H9 (cell line): ENCODE results near the gene RBMY1E. TPM values are rescaled to one million over a fixed set of nuclear protein-coding genes. Genes with fewer than 3 reads are reported as not detected.
"Not testable (repeated sequence)": the region's sequence is repeated elsewhere in the genome, so short reads cannot be mapped to it uniquely, and the experiment has no call there.

Experiments used
- DNase-seq: peaks from one replicate; pipeline ENCODE4 v3.0.0-alpha.2; 2017
- H2AFZ ChIP-seq: one replicate; pipeline ENCODE4 v1.6.1; 2013; ENCODE audit warnings: mild to moderate bottlenecking, low read length, control low read depth, moderate library complexity
- H2AK5ac ChIP-seq: 2 replicates; pipeline ENCODE4 v1.6.1; 2013; ENCODE audit warnings: low read length, control low read depth, mixed read lengths; ENCODE audit not compliant: insufficient read length
- H2BK120ac ChIP-seq: one replicate; pipeline ENCODE4 v1.6.1; 2013; ENCODE audit warnings: low read depth, mild to moderate bottlenecking, low read length, control low read depth, inconsistent platforms; ENCODE audit not compliant: poor library complexity, severe bottlenecking
- H2BK12ac ChIP-seq: 2 replicates; pipeline ENCODE4 v1.6.1; 2013; ENCODE audit warnings: low read length, control low read depth, mixed read lengths, low read depth; ENCODE audit not compliant: insufficient read length
- H2BK15ac ChIP-seq: 2 replicates; pipeline ENCODE4 v1.6.1; 2013; ENCODE audit warnings: low read depth, low read length, control low read depth
- H2BK20ac ChIP-seq: one replicate; pipeline ENCODE4 v1.6.1; 2013; ENCODE audit warnings: low read depth, mild to moderate bottlenecking, low read length, control low read depth, inconsistent platforms; ENCODE audit not compliant: poor library complexity, severe bottlenecking
- H2BK5ac ChIP-seq: 2 replicates; pipeline ENCODE4 v1.6.1; 2013; ENCODE audit warnings: low read length, control low read depth, mixed read lengths; ENCODE audit not compliant: insufficient read length
- H3K14ac ChIP-seq: 2 replicates; pipeline ENCODE4 v1.6.1; 2013; ENCODE audit warnings: low read length, control low read depth; ENCODE audit not compliant: insufficient read depth
- H3K18ac ChIP-seq: 2 replicates; pipeline ENCODE4 v1.6.1; 2013; ENCODE audit warnings: low read depth, mild to moderate bottlenecking, mixed read lengths, low read length, control low read depth; ENCODE audit not compliant: insufficient read length
- H3K23ac ChIP-seq: 2 replicates; pipeline ENCODE4 v1.6.1; 2013; ENCODE audit warnings: low read length, control low read depth, mixed read lengths, low read depth; ENCODE audit not compliant: insufficient read length
- H3K23me2 ChIP-seq: 2 replicates; pipeline ENCODE4 v1.6.1; 2013; ENCODE audit warnings: low read depth, mild to moderate bottlenecking, mixed read lengths, low read length, control low read depth; ENCODE audit not compliant: insufficient read length, poor library complexity, severe bottlenecking
- H3K27ac ChIP-seq: 2 replicates; pipeline ENCODE4 v1.5.1; 2013; ENCODE audit warnings: low read length, control low read depth, mixed read lengths, low read depth; ENCODE audit not compliant: insufficient read length
- H3K27me3 ChIP-seq: 2 replicates; pipeline ENCODE4 v1.6.1; 2013; ENCODE audit warnings: low read length, control low read depth, inconsistent platforms; ENCODE audit not compliant: insufficient read depth
- H3K4ac ChIP-seq: 2 replicates; pipeline ENCODE4 v1.6.1; 2013; ENCODE audit warnings: low read depth, mild to moderate bottlenecking, control low read depth, inconsistent platforms, low read length, moderate library complexity
- H3K4me1 ChIP-seq: 2 replicates; pipeline ENCODE4 v1.6.1; 2013; ENCODE audit warnings: low read length, control low read depth, inconsistent platforms; ENCODE audit not compliant: insufficient read depth
- H3K4me2 ChIP-seq: 2 replicates; pipeline ENCODE4 v1.6.1; 2013; ENCODE audit warnings: low read length, control low read depth, mixed read lengths; ENCODE audit not compliant: insufficient read length, insufficient read depth
- H3K56ac ChIP-seq: 2 replicates; pipeline ENCODE4 v1.6.1; 2013; ENCODE audit warnings: low read depth, mild to moderate bottlenecking, mixed read lengths, low read length, control low read depth; ENCODE audit not compliant: insufficient read length
- H3K79me1 ChIP-seq: 2 replicates; pipeline ENCODE4 v1.6.1; 2013; ENCODE audit warnings: low read depth, mild to moderate bottlenecking, moderate library complexity, low read length, control low read depth, inconsistent platforms; ENCODE audit not compliant: insufficient read depth, poor library complexity, severe bottlenecking
- H3K79me2 ChIP-seq: 2 replicates; pipeline ENCODE4 v1.6.1; 2013; ENCODE audit warnings: low read length, control low read depth, inconsistent platforms; ENCODE audit not compliant: insufficient read depth
- H3K9ac ChIP-seq: 2 replicates; pipeline ENCODE4 v1.6.1; 2013; ENCODE audit warnings: low read length, control low read depth, mixed read lengths; ENCODE audit not compliant: insufficient read length; ENCODE audit errors: extremely low read depth
- H3K9me3 ChIP-seq: one replicate; pipeline ENCODE4 v1.6.1; 2013; ENCODE audit warnings: low read depth, low read length, inconsistent platforms; ENCODE audit not compliant: control insufficient read depth
- H3T11ph ChIP-seq: one replicate; pipeline ENCODE4 v1.6.1; 2013; ENCODE audit warnings: mild to moderate bottlenecking, low read length, control low read depth, inconsistent platforms
- H4K20me1 ChIP-seq: one replicate; pipeline ENCODE4 v1.6.1; 2013; ENCODE audit not compliant: control insufficient read depth, insufficient read length, insufficient read depth
- H4K5ac ChIP-seq: 2 replicates; pipeline ENCODE4 v1.6.1; 2013; ENCODE audit warnings: low read depth, mild to moderate bottlenecking, mixed read lengths, low read length, control low read depth; ENCODE audit not compliant: insufficient read length
- H4K8ac ChIP-seq: replicated peaks from 2 replicates; pipeline ENCODE4 v1.6.1; 2013; ENCODE audit warnings: low read length, control low read depth, mixed read lengths, low read depth; ENCODE audit not compliant: insufficient read length
- H4K91ac ChIP-seq: 2 replicates; pipeline ENCODE4 v1.6.1; 2013; ENCODE audit warnings: low read depth, mild to moderate bottlenecking, moderate library complexity, mixed read lengths, low read length, control low read depth; ENCODE audit not compliant: insufficient read length
- H3K27ac Mint-ChIP-seq, 3 experiments: 2 replicates in 2 of 3; 3 replicates in 1 of 3; pipeline ENCODE4 v1.8.0; 2020 to 2021; ENCODE audit warnings: mixed read lengths in 3 of 3, mild to moderate bottlenecking in 1 of 3, moderate library complexity in 1 of 3
- H3K27me3 Mint-ChIP-seq: 2 replicates; pipeline ENCODE4 v1.8.0; 2021; ENCODE audit warnings: low read depth, mild to moderate bottlenecking, moderate library complexity, mixed read lengths
- H3K36me3 Mint-ChIP-seq, 3 experiments: 2 replicates in 2 of 3; 3 replicates in 1 of 3; pipeline ENCODE4 v1.8.0; 2020 to 2021; ENCODE audit warnings: low read depth in 3 of 3, mixed read lengths in 3 of 3; ENCODE audit not compliant: insufficient read depth in 1 of 3
- H3K4me1 Mint-ChIP-seq, 2 experiments: 2 replicates each; pipeline ENCODE4 v1.8.0; 2020; ENCODE audit warnings: mixed read lengths in 2 of 2
- H3K4me3 Mint-ChIP-seq, 2 experiments: 2 replicates in 1 of 2; 3 replicates in 1 of 2; pipeline ENCODE4 v1.8.0; 2020 to 2021; ENCODE audit warnings: mild to moderate bottlenecking in 2 of 2, mixed read lengths in 2 of 2, moderate library complexity in 1 of 2
- H3K9me3 Mint-ChIP-seq, 2 experiments: 2 replicates in 1 of 2; 3 replicates in 1 of 2; pipeline ENCODE4 v1.8.0; 2020; ENCODE audit warnings: mild to moderate bottlenecking in 2 of 2, mixed read lengths in 2 of 2, moderate library complexity in 1 of 2
- WGBS: extraction: QIAGEN DNeasy Blood & Tissue Kit; methylation state at CpG from one replicate; pipeline ENCODE4 v1.1.7; 2013; ENCODE audit warnings: missing lambda C conversion rate, low lambda C conversion rate, mixed read lengths; ENCODE audit not compliant: insufficient read length; ENCODE audit errors: extremely low coverage; 5-methylcytosine and 5-hydroxymethylcytosine counted together
- long read RNA-seq: library from polyadenylated mRNA; unstranded; transcript quantifications from one replicate; pipeline ENCODE4 v2.0.0, GENCODE V29; 2020
- total RNA-seq: library from RNA; stranded (reverse); gene quantifications from 2 replicates; pipeline ENCODE4 v1.2.1, GENCODE V29; 2021

RBMY1E gene
- not detected in 2 replicates for total RNA-seq
- long read RNA-seq, result 0 reads

DNA sequence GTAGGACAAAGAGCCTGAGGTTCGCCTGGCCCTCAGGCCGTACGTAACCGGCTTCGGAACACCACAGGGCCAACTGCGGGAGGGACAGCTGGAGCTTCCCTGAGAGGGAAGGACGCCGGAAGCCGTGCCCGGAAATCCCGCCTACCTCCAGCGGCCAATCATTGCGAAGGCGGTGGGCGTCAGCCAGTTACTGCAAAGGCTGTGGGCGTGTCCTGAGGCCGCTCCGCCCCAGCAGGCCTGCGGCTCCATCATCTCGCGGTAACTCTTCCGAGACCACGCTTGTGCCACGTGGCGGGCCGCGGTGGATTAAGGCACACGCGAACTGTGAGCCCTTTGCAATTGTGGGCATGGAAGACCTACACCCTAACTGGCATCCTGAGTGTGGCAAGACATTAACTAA, at the start of gene RBMY1E:
TSS of gene RBMY1E (minus strand) at position 101 of the 400 bp plus-strand sequence. CDS start 1,978 bp downstream, outside the sequence.
- H4K91ac ChIP-seq, H3K27me3 Mint-ChIP-seq, H3K23ac ChIP-seq, H3K27ac ChIP-seq, H3K4me1 ChIP-seq, H3K14ac ChIP-seq, H3K4me2 ChIP-seq, H2BK20ac ChIP-seq, H2BK5ac ChIP-seq, H3K79me1 ChIP-seq, H2BK12ac ChIP-seq, H3K18ac ChIP-seq, H3K23me2 ChIP-seq, H3K79me2 ChIP-seq, H2BK120ac ChIP-seq, H3K9ac ChIP-seq, H4K20me1 ChIP-seq, H2BK15ac ChIP-seq, H3K9me3 Mint-ChIP-seq, H4K5ac ChIP-seq, H4K8ac ChIP-seq, H2AK5ac ChIP-seq, H3K4ac ChIP-seq, H3K4me1 Mint-ChIP-seq, H3K27me3 ChIP-seq, H3K9me3 ChIP-seq, DNase-seq, H3K56ac ChIP-seq, H3K36me3 Mint-ChIP-seq, H3T11ph ChIP-seq, H3K4me3 Mint-ChIP-seq, H3K27ac Mint-ChIP-seq, H2AFZ ChIP-seq: not testable (repeated sequence)
- no CpG with 5 or more reads among the region's 29 CpGs for WGBS

GRCh38 chrY:21894426-21894825, 23.4 kb downstream of the RBMY1E start, which contains the start of gene RBMY1D:
Gene RBMY1D, minus strand, starts transcription at chrY:21894526. Its CDS starts 2,013 bp downstream, at chrY:21892513.
- H2BK15ac ChIP-seq, H4K20me1 ChIP-seq, H3K4me1 Mint-ChIP-seq, DNase-seq, H2AFZ ChIP-seq, H3K4me1 ChIP-seq, H3K9ac ChIP-seq, H3K27me3 ChIP-seq, H3K9me3 Mint-ChIP-seq, H2BK20ac ChIP-seq, H3K79me1 ChIP-seq, H4K91ac ChIP-seq, H3K9me3 ChIP-seq, H2AK5ac ChIP-seq, H3K18ac ChIP-seq, H3K27ac Mint-ChIP-seq, H3K4me2 ChIP-seq, H3K4me3 Mint-ChIP-seq, H2BK120ac ChIP-seq, H4K5ac ChIP-seq, H3T11ph ChIP-seq, H3K27ac ChIP-seq, H3K56ac ChIP-seq, H3K23ac ChIP-seq, H3K4ac ChIP-seq, H3K27me3 Mint-ChIP-seq, H3K14ac ChIP-seq, H3K23me2 ChIP-seq, H3K36me3 Mint-ChIP-seq, H3K79me2 ChIP-seq, H2BK12ac ChIP-seq, H2BK5ac ChIP-seq, H4K8ac ChIP-seq: not testable (repeated sequence)
- no CpG with 5 or more reads among the region's 28 CpGs for WGBS
